Neural crest cell (in vitro differentiated cells): Measurements from ENCODE around the gene MYO9A. TPM values are rescaled to one million over a fixed set of nuclear protein-coding genes. Genes with fewer than 3 reads are reported as not detected.

Experiments used
- DNase-seq: peaks from one replicate; pipeline ENCODE4 v3.0.0; 2021; ENCODE audit warnings: low read depth, mixed read lengths, low spot score
- H3K27ac Mint-ChIP-seq: one replicate; pipeline ENCODE4 v1.8.0; 2021; ENCODE audit warnings: mild to moderate bottlenecking, mixed read lengths; ENCODE audit not compliant: unreplicated experiment
- H3K27me3 Mint-ChIP-seq: 2 replicates; pipeline ENCODE4 v1.8.0; 2021; ENCODE audit warnings: low read depth, mild to moderate bottlenecking, mixed read lengths
- H3K36me3 Mint-ChIP-seq: 2 replicates; pipeline ENCODE4 v1.8.0; 2021; ENCODE audit warnings: low read depth, mild to moderate bottlenecking, mixed read lengths
- H3K4me1 Mint-ChIP-seq: 2 replicates; pipeline ENCODE4 v1.8.0; 2021; ENCODE audit warnings: mixed read lengths
- H3K4me3 Mint-ChIP-seq: one replicate; pipeline ENCODE4 v1.8.0; 2021; ENCODE audit warnings: mild to moderate bottlenecking, mixed read lengths
- H3K9me3 Mint-ChIP-seq: 2 replicates; pipeline ENCODE4 v1.8.0; 2021; ENCODE audit warnings: mixed read lengths
- CTCF ChIP-seq: fragments of 200-600 bp; sonication (generic); conservative IDR thresholded peaks from 2 replicates; pipeline ENCODE4 v1.5.0; 2021; ENCODE audit warnings: antibody characterized with exemption, mild to moderate bottlenecking
- total RNA-seq: library from RNA; stranded (reverse); gene quantifications from 2 replicates; pipeline ENCODE4 v1.2.1, GENCODE V29; 2021

The MYO9A gene
- total RNA-seq, 1 donor from 2014 or later = 31.3 TPM

GRCh38 chr15:71914092-71914491, 203.9 kb downstream of the MYO9A start:
- peaks cover 8% of the 10 kb centered on the region for H3K36me3 Mint-ChIP-seq
- H3K9me3 Mint-ChIP-seq = no peaks in the 10 kb centered on the region
- H3K27me3 Mint-ChIP-seq = no peaks in the 10 kb centered on the region
- TF ChIP-seq CTCF = no peak
- no peak overlapping the region for H3K27ac Mint-ChIP-seq
- no peak overlapping the region for H3K4me3 Mint-ChIP-seq
- DNase-seq = no peak
- no peaks in the 10 kb centered on the region for H3K4me1 Mint-ChIP-seq

GRCh38 chr15:71899674-71900073, 218.3 kb downstream of the MYO9A start:
- Mint-ChIP-seq H3K9me3 (no peaks in the 10 kb centered on the region), H3K4me3 (no peak overlapping the region), H3K27ac (no peak overlapping the region), H3K27me3 (no peaks in the 10 kb centered on the region), H3K4me1 (no peaks in the 10 kb centered on the region), H3K36me3 (peaks cover 11% of the 10 kb centered on the region)
- DNase-seq = no peak
- no peak for TF ChIP-seq CTCF

- Mint-ChIP-seq H3K4me3 (no peak overlapping the region), H3K4me1 (no peaks in the 10 kb centered on the region), H3K27ac (no peak overlapping the region), H3K9me3 (no peaks in the 10 kb centered on the region), H3K27me3 (no peaks in the 10 kb centered on the region), H3K36me3 (peaks cover 21% of the 10 kb centered on the region)
- no peak for DNase-seq
- TF ChIP-seq CTCF = no peak
Observed at GRCh38 chr15:71893691-71894090, 224.3 kb downstream of the MYO9A start.

GRCh38 chr15:71892335-71892734, 225.6 kb downstream of the MYO9A start:
- H3K27ac Mint-ChIP-seq = no peak overlapping the region

GRCh38 chr15:71891026-71891425, 226.9 kb downstream of the MYO9A start:
- Mint-ChIP-seq H3K36me3 (peaks cover 13% of the 10 kb centered on the region), H3K27me3 (no peaks in the 10 kb centered on the region), H3K4me3 (no peak overlapping the region), H3K9me3 (no peaks in the 10 kb centered on the region), H3K4me1 (no peaks in the 10 kb centered on the region), H3K27ac (no peak overlapping the region)
- no peak for DNase-seq
- TF ChIP-seq CTCF = no peak

More at GRCh38 chr15:71892335-71892734, 225.6 kb downstream of the MYO9A start:
- no peak for DNase-seq
- Mint-ChIP-seq H3K27me3 (no peaks in the 10 kb centered on the region), H3K4me3 (no peak overlapping the region), H3K9me3 (no peaks in the 10 kb centered on the region), H3K36me3 (peaks cover 13% of the 10 kb centered on the region), H3K4me1 (no peaks in the 10 kb centered on the region)
- no peak for TF ChIP-seq CTCF

GRCh38 chr15:71889947-71890346, 228.0 kb downstream of the MYO9A start:
- Mint-ChIP-seq H3K27me3 (no peaks in the 10 kb centered on the region), H3K36me3 (peaks cover 15% of the 10 kb centered on the region), H3K4me3 (no peak overlapping the region), H3K4me1 (peaks cover 6% of the 10 kb centered on the region), H3K9me3 (no peaks in the 10 kb centered on the region), H3K27ac (no peak overlapping the region)
- DNase-seq = no peak
- TF ChIP-seq CTCF = no peak
